GM10847 (cell line): ENCODE measurements around the gene CNKSR3.

Source experiments
- POLR2A ChIP-seq: IDR thresholded peaks from 2 replicates; pipeline ENCODE4 v1.6.1; 2011; ENCODE audit not compliant: insufficient read length; ENCODE audit errors: extremely low read depth

The CNKSR3 gene

DNA sequence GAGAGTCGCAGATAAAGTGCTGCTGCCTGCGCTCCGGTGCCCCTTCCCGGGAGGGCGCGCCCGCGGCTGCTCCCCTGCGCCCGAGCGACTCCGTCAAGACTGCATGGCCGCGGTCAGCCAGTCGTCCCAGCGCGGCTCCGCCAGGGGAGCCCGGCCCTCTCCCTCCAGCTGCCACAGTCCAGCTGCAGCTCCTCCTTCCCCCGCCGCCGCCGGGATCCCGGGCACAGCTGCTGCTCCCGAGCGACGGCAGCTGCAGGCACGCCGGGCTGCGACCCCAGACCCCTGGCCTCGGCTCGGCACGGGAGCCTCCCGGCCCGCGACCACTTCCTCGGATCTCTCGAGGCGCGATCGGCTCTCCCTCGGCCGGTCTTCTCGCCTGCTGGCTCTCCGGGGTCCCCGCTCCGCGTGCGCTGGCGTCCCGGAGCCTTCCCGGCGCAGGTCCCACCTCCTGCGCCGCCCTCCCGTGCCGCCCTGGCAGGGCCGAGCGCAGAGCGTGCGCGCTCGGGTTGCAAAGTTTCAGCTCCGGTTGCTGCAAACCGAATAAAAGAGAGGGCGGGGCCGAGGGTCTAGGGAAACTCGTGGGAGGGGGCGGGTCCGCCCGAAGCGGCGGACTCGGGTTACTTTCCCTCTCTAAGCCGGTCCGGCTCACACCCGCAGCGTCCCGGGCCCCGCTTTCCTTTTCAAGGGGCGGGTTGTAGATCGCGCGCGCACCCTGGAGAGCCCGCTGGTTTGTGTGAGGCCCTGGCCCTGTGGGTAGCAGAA lies at the start of gene CNKSR3:
CNKSR3 (minus strand) TSS at position 542 of the 762 bp plus-strand sequence. CDS start 571 bp downstream, outside the sequence.
- no peak for TF ChIP-seq POLR2A

DNA sequence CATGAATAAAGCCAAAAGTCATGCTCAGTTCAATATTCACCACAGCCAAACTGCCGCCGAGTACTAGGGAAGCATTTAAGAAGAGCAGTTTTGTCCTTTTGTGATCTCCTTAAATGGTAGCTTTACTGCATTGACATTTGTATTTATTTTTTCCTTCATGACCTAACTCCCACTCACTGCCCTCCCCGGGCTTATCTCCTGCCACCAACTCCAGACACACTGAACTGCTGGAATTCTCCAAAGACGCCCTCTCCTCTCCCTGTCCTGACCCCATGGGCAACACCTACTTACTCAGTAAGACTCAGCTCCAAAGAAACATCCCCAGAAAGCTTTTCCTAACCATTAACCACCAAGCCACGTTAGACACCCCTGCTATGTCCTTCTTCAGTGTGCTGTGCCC lies 48.5 kb upstream of the CNKSR3 start:
- no peak for TF ChIP-seq POLR2A

DNA sequence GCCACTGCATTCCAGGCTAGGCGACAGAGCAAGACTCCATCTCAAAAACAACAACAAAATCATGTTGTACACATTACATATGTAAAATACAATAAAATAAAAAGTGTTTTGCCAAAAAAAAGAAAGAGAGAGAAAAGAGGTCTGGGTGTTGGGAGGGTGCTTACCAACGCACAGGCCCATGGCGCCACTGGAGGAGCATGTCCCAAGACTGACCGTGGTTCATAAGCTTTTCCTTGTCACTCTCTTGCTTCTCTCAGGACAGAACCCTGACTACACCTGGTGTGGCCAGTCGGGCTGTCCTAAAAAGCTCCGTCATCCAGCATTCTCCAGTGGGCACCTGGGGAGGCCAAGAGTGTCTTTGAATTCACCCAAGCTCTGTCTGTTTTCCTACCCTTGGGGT lies 48.0 kb upstream of the CNKSR3 start:
- TF ChIP-seq POLR2A, result no peak

DNA sequence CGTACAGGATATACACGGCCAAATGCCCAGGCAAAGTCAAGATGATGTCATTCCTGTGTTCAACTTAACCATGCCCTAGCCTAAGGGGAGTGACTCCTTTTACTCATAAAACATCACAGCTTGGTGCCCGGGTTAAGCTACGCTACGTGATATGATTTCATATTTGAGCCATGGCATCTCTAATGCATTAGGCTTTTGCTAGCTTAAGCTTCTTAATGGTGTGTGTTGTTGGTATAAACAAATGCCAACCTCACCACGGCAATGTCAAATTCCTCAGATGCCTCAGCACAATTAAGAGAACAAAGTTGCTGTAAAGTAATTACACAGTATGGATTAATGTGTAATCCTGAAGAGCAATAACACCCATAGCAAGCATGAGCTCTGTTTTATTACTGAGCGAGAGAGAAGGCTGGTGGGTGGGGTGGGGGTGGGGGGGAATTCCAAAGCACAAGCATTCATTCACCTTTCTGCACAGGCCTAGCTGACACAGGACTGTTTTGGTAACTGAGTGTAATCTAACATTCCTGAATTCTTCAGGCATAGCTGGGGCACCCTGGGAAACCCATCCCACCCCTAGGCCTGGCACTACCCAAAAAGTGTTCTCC lies 44.7 kb upstream of the CNKSR3 start:
- TF ChIP-seq POLR2A, result no peak

DNA sequence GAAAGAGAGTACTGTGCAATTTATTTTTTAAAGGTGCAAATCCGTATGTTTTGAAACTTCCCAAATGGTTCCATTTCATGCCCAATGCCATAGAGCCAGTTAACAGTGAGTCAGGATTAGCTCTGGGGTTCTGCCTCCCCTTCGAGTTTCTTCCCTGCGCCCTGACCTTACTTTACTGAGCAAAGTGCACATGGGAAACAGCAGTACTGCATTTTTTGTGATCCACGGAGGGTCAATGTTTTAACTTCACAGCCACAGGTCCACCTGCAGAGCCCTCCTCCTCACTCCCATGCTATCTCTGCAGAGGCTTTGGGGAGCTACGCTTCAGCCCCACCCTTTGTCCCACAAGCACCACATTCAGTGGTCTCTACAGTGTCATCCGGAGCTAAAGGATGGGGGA lies 44.0 kb upstream of the CNKSR3 start:
- TF ChIP-seq POLR2A, result no peak

DNA sequence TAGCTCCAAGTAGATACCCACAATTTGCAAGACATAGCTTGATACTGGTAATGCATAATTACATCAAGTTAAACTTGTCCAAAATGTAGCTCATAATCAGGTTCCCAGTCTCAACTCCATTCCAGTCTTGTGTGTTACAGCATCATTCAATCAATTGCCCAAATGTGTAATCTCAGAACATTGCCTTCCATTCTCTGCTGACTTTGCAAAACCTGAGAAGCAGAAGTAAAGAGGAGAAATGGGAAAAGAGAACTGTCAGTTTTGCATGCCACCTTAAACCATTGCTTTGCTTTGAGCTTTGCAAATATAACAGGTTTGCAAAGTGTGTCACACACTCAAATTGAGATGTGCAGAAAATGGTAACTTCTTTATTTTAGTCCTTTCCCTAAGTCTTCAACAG lies 40.3 kb upstream of the CNKSR3 start:
- TF ChIP-seq POLR2A, result no peak

DNA sequence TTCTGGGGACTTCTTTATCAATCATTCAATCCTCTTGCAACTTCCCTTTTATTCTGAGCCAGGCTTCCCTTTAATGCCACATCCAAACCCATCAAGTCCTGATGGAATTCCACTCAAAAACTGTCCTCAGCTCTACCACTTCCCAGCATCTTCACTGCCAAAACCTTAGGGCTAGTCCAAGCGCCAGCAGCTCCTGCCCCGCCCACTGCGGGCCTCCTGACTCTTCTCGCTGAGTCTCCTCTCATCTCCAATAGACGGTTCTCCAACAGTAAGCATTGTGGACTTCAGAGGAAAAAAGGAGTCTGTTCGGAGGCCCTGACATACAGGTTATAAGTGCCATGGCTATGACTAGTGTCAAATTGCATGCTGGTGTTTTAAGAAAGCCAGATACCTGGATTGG lies 38.7 kb upstream of the CNKSR3 start:
- no peak for TF ChIP-seq POLR2A

DNA sequence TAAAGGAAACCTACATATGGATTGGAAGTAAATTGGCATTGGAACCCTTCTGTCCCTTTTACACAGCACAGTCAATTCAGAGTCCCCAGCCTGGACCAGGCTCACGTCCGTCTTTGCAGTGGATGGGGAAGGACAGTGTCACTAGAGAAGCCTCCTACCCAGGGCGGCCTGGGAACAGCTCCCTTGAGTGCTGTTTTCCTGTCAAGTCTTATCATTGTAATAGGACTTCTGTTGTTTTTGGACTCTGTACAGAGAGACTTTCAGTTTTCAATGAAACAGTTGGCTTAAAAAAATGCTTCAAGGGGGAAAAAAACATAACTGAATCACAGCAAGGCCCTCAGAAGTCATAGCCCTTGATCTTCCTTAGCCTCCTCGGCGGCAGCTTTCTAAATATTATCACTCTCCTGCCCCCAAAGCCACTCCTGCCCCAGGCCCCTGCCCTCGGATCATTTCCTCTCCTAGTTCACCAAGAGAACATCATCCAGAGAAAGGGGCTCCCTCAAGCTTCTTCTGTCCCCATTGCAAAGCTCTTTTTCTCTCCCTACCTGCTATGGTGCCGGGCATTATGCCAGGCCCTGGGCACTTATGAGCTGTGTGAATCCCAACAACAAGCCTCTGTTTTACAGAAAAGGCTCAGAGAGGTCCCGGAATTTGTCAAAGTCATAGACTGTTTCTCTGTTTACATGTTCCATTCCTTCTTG lies 37.8 kb upstream of the CNKSR3 start:
- no peak for TF ChIP-seq POLR2A

DNA sequence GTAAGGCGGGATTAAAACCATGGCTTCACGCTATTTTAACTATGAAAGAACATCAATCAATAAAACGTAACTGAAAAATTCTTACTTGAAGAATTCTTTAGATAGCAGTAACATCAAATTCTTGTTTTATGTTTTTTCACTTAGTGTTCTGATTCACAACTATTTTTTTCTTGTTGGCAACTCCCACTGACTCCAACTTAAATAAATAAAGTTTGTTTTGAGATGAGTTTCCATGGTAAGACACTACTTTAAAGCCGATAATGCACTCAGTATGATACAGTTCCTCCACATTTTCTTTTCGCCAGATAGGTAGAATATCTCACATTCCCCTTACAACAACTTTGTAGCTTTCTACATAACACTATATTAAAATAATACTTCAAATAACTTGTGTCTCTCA lies 33.1 kb upstream of the CNKSR3 start:
- TF ChIP-seq POLR2A, result no peak

DNA sequence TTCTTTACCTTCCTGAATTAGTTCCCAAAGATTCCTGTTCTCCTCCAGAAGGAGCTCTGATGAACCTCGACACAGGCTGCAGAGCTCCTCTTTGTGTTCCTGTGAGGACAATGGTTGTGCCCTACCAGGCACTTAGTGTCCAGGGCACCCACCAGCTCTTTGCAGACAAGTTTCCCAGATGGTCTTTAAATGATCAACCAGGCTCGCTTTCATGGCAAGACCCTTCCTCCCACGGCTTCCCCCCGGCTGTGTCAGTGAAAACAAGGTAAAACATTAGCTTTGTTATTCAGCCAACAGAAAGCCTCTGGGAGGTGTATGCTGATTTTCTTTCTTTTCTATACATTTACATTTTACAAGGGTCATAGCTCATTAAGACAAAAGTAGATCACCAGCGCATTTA lies 32.3 kb upstream of the CNKSR3 start:
- no peak for TF ChIP-seq POLR2A

DNA sequence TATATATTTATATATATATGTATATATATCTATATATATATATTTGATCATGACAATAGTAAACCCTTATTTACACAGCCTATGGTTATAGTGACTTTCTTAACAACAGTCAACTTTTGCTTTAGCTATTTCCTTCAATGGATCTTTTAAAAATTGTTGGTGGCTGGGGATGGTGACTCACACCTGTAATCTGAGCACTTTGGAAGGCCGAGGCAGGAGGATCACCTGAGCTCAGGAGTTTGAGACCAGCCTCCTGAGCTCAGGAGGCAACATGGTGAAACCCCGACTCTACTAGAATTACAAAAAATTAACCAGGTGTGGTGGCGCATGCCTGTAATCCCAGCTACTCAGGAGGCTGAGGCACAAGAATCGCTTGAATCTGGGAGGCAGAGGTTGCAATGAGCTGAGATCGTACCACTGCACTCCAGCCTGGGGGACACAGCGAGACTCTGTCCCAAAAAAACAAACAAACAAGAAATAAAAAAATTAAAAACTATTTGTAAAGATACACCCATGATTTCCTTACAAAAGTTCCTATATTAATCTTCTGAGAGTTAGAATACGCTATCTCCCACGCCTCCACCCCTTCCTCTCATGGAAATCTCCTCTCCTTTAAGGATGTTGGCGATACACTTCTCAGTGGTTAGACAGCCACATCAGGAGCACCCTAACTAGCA lies 29.2 kb upstream of the CNKSR3 start:
- TF ChIP-seq POLR2A, result no peak

DNA sequence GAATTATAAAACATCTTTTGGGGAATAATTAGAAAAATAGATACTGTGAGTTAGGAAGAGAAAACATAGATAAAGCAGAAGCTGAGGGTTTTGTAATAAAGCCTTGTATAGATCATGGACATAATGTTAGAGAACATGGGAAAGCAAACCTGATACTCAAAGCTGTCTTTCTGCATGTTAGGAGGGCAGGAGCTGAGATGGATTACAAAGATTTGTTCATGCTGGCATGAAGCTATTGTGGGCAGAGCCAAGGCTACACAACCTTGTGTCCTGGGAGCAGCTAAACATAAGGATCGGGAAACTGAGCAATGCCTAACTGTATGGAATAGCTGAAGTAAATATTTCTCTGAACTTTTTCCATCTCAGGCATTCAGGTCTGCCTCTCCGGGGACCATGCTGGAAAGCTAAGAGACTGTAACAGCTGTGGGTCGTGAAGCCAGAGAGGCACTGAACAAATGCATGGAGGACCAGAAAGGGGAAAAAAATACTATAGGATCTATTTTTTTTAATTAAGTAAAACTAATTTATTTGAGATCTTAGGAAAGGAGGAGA lies 28.2 kb upstream of the CNKSR3 start:
- TF ChIP-seq POLR2A, result no peak

DNA sequence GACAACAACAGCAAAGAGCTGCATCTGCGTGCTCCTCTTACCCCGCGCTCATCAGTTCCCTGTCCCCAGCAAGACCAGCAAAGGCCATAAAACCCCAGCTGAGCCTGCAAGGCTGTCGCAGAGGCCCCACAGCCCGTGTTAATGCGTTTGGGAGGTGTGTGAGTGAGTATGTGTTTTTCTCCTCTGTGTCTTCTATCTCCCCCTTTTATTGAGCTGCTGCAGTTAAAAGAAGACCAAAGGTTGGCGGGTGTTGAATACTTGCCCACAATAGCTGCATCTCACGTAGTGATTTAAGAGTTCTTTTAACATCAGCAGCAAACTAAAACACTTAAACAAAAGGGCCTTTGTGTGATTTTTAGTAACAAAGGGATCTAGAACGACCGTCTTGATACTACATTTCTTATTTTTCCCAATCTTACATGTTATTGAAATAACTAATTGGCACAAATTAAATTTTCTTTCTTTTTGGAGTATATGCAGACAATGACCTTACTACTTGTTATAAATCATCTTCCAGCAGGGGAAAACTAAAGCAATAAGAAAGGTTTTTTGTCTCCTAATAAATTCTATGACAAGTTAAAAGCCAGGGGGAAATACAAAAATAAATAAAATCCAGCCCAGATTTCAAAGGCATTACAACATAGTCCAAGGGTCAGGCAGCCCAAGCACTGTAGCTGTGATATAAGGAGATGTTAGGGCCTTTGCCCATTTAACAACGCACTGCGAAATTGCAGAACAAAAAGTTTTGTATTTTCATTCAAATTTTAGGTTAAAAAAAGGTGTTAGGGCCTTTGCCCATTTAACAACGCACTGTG lies 27.2 kb upstream of the CNKSR3 start:
- TF ChIP-seq POLR2A, result no peak

DNA sequence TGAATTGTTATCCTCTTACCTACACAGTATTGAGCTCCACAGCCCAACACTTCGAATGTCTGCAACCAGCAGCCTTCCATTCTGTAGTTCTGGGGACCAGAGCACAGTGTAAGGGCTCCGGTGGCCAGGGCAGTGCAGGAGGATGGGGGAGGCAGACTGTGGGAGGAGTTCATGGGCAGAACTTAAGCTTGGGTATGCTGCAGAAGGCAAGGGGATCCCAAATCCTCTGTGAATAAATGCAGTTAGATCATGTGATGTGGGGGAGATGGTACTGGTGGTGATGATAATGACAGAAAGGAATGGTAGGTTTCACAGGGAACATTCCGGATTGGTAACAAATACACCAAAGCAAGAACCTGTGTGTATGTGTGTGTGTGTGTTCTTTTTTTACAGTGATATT lies 26.5 kb upstream of the CNKSR3 start:
- no peak for TF ChIP-seq POLR2A

DNA sequence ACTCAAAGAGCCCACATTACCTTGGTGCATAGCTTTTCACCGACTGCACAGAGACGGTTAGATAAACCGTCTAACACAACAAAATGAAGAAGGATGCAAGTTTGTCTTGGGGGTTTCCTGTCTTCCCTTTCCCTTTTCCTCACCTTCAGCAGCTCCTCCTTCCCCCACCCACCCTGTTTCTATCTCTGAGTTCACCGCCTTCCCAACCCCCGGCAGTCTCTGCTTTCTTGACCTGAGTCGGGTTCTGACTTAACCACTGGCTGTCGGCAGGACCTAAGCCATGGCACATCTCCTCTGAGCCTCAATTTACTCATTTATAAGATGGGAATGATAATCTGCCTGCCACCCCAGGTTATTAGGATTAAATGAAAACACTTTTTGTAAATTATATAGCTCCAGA lies 25.8 kb upstream of the CNKSR3 start:
- TF ChIP-seq POLR2A, result no peak
